Hepatocyte (in vitro differentiated cells): ENCODE data around the gene SPINK14. TPM values are rescaled to one million over a fixed set of nuclear protein-coding genes. Genes with fewer than 3 reads are reported as not detected.

Experiments used
- DNase-seq: peaks from one replicate; pipeline ENCODE4 v3.0.0-alpha.2; 2016; ENCODE audit warnings: low spot score
- H2AFZ ChIP-seq: fragments of 200-600 bp; sonication (generic); 2 replicates; pipeline ENCODE4 v1.6.0; 2016; ENCODE audit warnings: antibody characterized with exemption, mild to moderate bottlenecking
- H3K27ac ChIP-seq: fragments of 200-600 bp; sonication (generic); 2 replicates; pipeline ENCODE4 v1.5.1; 2016; ENCODE audit warnings: mild to moderate bottlenecking
- H3K27me3 ChIP-seq: fragments of 200-600 bp; sonication (generic); 2 replicates; pipeline ENCODE4 v1.6.1; 2016
- H3K36me3 ChIP-seq: fragments of 200-600 bp; sonication (generic); replicated peaks from 2 replicates; pipeline ENCODE4 v1.5.1; 2016; ENCODE audit warnings: low read depth; ENCODE audit not compliant: insufficient read depth
- H3K4me1 ChIP-seq: fragments of 200-600 bp; sonication (generic); 2 replicates; pipeline ENCODE4 v1.5.1; 2016; ENCODE audit warnings: mild to moderate bottlenecking, moderate library complexity; ENCODE audit not compliant: insufficient read depth
- H3K4me2 ChIP-seq: fragments of 200-600 bp; sonication (generic); 2 replicates; pipeline ENCODE4 v1.6.0; 2016
- H3K4me3 ChIP-seq: fragments of 200-600 bp; sonication (generic); 2 replicates; pipeline ENCODE4 v1.5.1; 2016; ENCODE audit warnings: mild to moderate bottlenecking
- H3K79me2 ChIP-seq: fragments of 200-600 bp; sonication (generic); 2 replicates; pipeline ENCODE4 v1.6.0; 2017; ENCODE audit warnings: mild to moderate bottlenecking
- H3K9me2 ChIP-seq: fragments of 200-600 bp; sonication (generic); replicated peaks from 2 replicates; pipeline ENCODE4 v1.6.0; 2017; ENCODE audit warnings: mild to moderate bottlenecking; ENCODE audit not compliant: insufficient read depth
- H3K9me3 ChIP-seq: fragments of 200-600 bp; sonication (generic); 2 replicates; pipeline ENCODE4 v1.5.1; 2016; ENCODE audit warnings: low read depth, mild to moderate bottlenecking
- H4K20me1 ChIP-seq: fragments of 200-600 bp; sonication (generic); 2 replicates; pipeline ENCODE4 v1.6.0; 2016; ENCODE audit warnings: mild to moderate bottlenecking; ENCODE audit not compliant: insufficient read depth, poor library complexity, severe bottlenecking
- CTCF ChIP-seq: fragments of 200-600 bp; sonication (generic); IDR thresholded peaks from 2 replicates; pipeline ENCODE4 v1.5.1; 2016; ENCODE audit warnings: antibody characterized with exemption, mild to moderate bottlenecking; ENCODE audit not compliant: poor library complexity
- EZH2 ChIP-seq: fragments of 200-600 bp; sonication (generic); IDR thresholded peaks from 2 replicates; pipeline ENCODE4 v1.6.1; 2016; ENCODE audit warnings: antibody characterized with exemption, mild to moderate bottlenecking, borderline replicate concordance
- EZH2phosphoT487 ChIP-seq: fragments of 200-600 bp; sonication (generic); IDR thresholded peaks from one replicate; pipeline ENCODE4 v1.6.1; 2018; ENCODE audit warnings: antibody characterized with exemption, mild to moderate bottlenecking, low read depth, moderate library complexity; ENCODE audit not compliant: unreplicated experiment, severe bottlenecking
- WGBS: methylation state at CpG from one replicate; pipeline ENCODE4 v1.1.6; 2016; ENCODE audit warnings: low lambda C conversion rate; ENCODE audit errors: missing lambda C conversion rate; 5-methylcytosine and 5-hydroxymethylcytosine counted together
- polyA plus RNA-seq: library from polyadenylated mRNA; unstranded; fragments of >200 nt; fragmentation: Nextera tagmentation; extraction: Ambion mirVana; gene quantifications from 2 replicates; pipeline ENCODE4 v1.2.1, GENCODE V29; 2016
- small RNA-seq: library from RNA; depleted of rRNA; stranded (forward); fragments of <200 nt; gene quantifications from one replicate; pipeline ENCODE3, GENCODE V24; 2014
- total RNA-seq: library from RNA; depleted of rRNA; stranded (reverse); fragments of >200 nt; gene quantifications from 2 replicates; pipeline ENCODE4 v1.2.3, GENCODE V29; 2014

Gene SPINK14
- total and polyA plus RNA-seq, 2 experiments from 2014 or later: not detected

GRCh38 chr5:148214665-148215185, 46.4 kb downstream of the SPINK14 start:
- Histone ChIP-seq H3K27me3 (no peaks in the 10 kb centered on the region), H3K9me2 (no peaks in the 10 kb centered on the region), H3K4me1 (no peaks in the 10 kb centered on the region), H4K20me1 (no peaks in the 10 kb centered on the region), H3K9me3 (no peaks in the 10 kb centered on the region), H3K4me2 (no peak overlapping the region), H2AFZ (no peak overlapping the region), H3K4me3 (no peak overlapping the region), H3K27ac (no peak overlapping the region), H3K79me2 (no peaks in the 10 kb centered on the region), H3K36me3 (no peaks in the 10 kb centered on the region)
- no peak for TF ChIP-seq CTCF
- no peak for TF ChIP-seq EZH2
- no peak for DNase-seq
- 100% methylated on average over 1 of the region's 1 CpG for WGBS

- no peak overlapping the region for H3K4me3 ChIP-seq
- TF ChIP-seq CTCF: no peak
- no peak for TF ChIP-seq EZH2
- no peak for TF ChIP-seq EZH2phosphoT487
- H4K20me1 ChIP-seq: no peaks in the 10 kb centered on the region
- H3K4me2 ChIP-seq: no peak overlapping the region
- no peaks in the 10 kb centered on the region for H3K9me2 ChIP-seq
- no peak for DNase-seq
- no peak overlapping the region for H3K27ac ChIP-seq
- H3K9me3 ChIP-seq: no peaks in the 10 kb centered on the region
- H3K4me1 ChIP-seq: no peaks in the 10 kb centered on the region
- WGBS: 81% methylated on average over 6 of the region's 6 CpGs
- no peaks in the 10 kb centered on the region for H3K36me3 ChIP-seq
- H3K79me2 ChIP-seq: no peaks in the 10 kb centered on the region
- no peak overlapping the region for H2AFZ ChIP-seq
- no peaks in the 10 kb centered on the region for H3K27me3 ChIP-seq
These were observed 53.2 kb downstream of the SPINK14 start for GRCh38 chr5:148221508-148221907.

- Histone ChIP-seq H3K9me2 (no peaks in the 10 kb centered on the region), H3K79me2 (no peaks in the 10 kb centered on the region), H3K4me2 (no peak overlapping the region), H3K4me3 (no peak overlapping the region), H3K4me1 (no peaks in the 10 kb centered on the region), H3K36me3 (no peaks in the 10 kb centered on the region), H4K20me1 (no peaks in the 10 kb centered on the region), H3K27me3 (no peaks in the 10 kb centered on the region), H2AFZ (no peak overlapping the region), H3K9me3 (no peaks in the 10 kb centered on the region), H3K27ac (no peak overlapping the region)
- 55% methylated on average over 2 of the region's 2 CpGs for WGBS
- no peak for TF ChIP-seq CTCF
- TF ChIP-seq EZH2phosphoT487: no peak
- TF ChIP-seq EZH2: no peak
- DNase-seq: no peak
These were observed 55.9 kb downstream of the SPINK14 start for GRCh38 chr5:148224117-148224742.

Small RNA genes lying within 50 kb of the gene (small RNA-seq; reads per million reads assigned to genes)
- not detected for gene HMGN1P16

Other genes with a start within 250 kb of the SPINK14 start
- 3.0 TPM in 2 replicates for gene SPINK5, start 104.6 kb upstream of the SPINK14 start, total RNA-seq
- gene SPINK5, start 104.6 kb upstream of the SPINK14 start, polyA plus RNA-seq: 2.6 and 4.4 TPM in 2 replicates
- not detected in 2 replicates for gene SPINK6, start 34.5 kb downstream of the SPINK14 start, total RNA-seq
- not detected in 2 replicates for gene SPINK6, start 34.5 kb downstream of the SPINK14 start, polyA plus RNA-seq
- not detected in 2 replicates for gene MARCOL, start 70.0 kb downstream of the SPINK14 start, total RNA-seq
- not detected in 2 replicates for gene MARCOL, start 70.0 kb downstream of the SPINK14 start, polyA plus RNA-seq
- gene SPINK13, start 100.2 kb downstream of the SPINK14 start, total RNA-seq: not detected in 2 replicates
- 0.79 and 3.1 TPM in 2 replicates for gene SPINK13, start 100.2 kb downstream of the SPINK14 start, polyA plus RNA-seq
- not detected in 2 replicates for gene SPINK7, start 143.9 kb downstream of the SPINK14 start, total RNA-seq
- gene SPINK7, start 143.9 kb downstream of the SPINK14 start, polyA plus RNA-seq: not detected in 2 replicates
- 0.40 TPM in 1 of 2 replicates, not detected in the other for gene SPINK9, start 167.0 kb downstream of the SPINK14 start, total RNA-seq
- gene SPINK9, start 167.0 kb downstream of the SPINK14 start, polyA plus RNA-seq: not detected in 2 replicates
- 35.7 and 48.1 TPM in 2 replicates for gene FBXO38, start 215.4 kb downstream of the SPINK14 start, total RNA-seq
- gene FBXO38, start 215.4 kb downstream of the SPINK14 start, polyA plus RNA-seq: 17.9 and 19.8 TPM in 2 replicates